ENCODE results near the gene ENTREP1.
"Not testable (repeated sequence)": the region's sequence is repeated elsewhere in the genome, so short reads cannot be mapped to it uniquely, and the experiment has no call there.

The ENTREP1 gene

DNA sequence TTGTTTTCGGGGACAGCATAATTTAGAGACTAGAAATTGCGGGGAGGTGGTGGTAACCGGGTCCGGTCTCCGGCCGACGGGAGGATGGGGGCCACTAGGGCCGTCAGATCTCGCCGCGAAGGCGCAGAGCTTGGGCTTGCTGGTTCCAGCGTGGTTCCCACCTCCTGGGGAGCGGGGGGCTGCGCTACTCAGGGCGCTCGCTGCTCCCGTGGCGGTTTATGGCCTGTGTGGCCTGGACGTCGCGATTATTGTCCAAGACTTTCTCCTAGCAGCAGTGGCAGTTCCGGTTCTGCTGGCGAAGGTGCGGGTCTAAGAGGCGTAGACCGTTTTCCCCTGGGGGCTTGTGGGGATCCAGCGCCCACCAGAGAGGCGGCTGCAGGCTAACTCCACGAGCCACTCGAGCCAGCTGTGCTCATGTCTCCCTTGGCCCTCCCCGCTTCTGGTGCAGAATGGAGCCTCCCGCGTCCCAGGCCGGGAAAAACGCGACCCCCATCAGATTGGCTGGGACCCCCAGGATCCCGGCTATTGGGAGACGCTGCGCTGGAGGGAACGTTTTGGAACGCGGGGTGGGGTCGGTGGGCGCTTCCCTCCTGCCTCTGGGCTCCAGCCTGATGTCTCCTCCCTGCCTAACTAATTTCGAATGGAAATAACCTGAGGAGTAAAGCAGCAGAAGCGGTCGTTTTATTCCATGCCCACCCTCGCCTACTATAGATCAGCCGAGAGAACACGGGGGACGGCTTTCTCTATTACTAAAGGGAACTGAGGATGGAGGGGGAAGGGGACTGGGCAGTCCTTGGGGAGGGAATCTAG lies 87.1 kb downstream of the ENTREP1 start:
- DNase-seq, result no peak

DNA sequence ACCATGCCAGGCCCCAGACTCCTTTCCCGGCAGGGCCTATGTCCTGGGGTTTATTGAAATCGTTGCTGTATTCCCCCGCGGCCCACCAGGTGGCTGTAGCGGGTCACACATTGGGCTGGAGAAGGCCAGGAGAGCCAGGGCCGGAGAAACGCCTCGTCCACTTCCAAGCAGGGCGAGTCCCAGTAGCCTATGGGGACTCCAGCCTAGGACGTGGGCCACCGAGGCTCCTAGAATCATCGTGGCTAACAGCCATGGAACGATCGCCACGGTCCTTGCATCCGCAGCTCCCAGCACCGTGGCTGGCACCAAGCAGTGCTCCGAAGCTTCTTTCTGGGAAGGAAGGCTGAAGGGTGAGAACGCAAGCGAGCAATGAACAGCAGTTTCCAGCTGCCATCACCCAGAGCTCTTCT lies 87.7 kb downstream of the ENTREP1 start:
- DNase-seq, result peak; percentile 53

DNA sequence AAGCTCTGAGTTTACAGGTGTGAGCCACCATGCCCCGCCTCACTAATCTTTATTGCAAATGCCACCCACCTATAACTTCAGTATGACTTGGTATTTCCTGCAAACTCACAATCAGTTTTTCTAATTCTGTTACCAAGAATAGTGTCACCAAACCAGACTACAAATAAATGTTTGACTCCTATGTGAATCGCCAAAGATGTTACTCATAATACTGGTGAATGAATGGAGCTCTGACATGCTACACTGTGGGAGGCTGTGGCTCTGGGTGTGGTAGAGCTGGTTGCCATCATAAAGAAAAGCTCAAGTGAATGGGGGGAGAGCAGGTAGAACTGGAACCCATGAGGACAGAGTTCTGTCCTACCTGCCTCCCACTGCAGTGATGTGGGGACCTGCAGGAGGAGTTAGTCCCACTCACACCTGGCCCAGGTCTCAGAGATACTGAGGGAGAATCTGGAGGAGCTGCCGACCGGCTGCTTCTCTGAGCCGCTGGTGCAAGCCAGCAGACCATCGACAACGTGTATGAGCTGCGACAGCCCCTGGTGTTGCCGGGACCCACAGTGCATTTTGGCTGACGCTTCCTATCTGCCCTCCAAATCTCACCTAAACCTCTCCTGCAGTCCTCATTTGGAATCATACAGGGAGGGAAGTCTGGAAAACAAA lies 95.7 kb downstream of the ENTREP1 start:
- no peak for DNase-seq

DNA sequence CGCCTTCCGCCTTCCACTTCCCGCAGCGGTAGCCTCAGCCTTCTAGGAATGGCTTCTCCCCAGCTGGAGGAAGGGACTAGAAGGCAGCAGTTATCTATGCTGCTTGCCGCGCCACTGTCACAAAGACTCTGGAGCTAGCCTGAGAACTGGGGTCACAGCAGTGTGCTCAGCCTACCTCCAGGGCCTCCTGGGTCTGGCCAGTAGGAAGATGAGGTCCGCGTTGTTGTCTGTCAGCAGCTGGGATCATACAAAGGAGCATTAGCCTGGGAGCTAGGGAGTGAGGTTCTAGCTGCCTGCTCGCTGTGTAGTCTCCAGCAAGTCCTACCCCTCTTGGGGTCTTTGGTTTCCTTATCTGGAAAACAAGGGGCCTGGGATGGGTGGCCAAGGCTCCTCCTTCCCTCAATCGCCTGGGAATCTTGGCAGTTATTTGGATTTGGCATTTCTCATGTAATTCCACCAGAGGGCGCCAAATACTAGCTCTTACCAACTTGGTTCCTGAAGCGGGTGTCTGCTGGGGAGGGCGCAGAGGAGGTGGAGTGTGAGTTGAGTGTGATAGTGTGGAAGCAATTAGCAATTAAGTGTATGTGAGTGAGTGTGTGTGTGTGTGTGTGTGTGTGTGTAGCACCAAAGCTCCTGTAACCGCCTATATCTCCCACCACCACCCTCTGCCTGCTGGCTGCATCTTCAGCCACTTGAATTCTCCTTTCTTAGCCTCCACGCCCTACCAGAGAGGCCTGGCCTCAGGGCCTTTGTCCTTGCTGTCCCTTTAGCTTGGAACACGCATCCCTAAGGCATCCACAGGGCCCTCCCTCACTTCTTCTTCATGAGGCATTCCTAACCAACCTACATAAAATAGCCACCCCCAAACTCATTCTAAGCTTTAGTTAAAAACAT lies 97.1 kb downstream of the ENTREP1 start:
- no peak for DNase-seq

DNA sequence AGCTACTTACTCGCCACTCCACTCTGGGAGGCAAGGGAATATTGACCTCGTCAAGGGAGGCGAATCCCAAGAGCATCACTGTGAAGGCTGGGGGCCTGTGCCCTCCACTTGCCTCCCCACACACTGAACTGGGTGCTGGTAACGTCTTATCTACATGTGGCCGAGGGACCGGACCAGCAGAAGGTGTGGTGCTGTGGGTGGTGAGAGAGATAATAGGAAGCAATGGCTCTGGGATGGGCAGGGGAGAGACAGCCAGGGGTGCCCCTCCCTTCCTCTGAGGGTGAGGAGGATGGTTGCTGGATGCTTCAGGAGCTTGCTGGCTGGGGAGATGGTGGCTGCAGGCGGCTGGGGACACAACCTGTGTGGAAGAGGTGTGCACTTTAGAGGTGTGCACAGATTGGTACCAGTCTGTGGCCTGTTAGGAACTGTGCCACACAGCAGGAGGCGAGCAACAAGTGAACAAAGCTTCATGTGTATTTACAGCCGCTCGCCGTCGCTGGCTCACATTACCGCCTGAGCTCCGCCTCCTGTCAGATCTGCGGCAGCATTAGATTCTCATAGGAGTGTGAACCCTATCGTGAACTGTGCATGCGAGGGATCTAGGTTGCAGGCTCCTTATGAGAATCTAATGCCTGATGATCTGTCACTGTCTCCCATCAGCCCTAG lies 100.3 kb downstream of the ENTREP1 start:
- no peak for DNase-seq

DNA sequence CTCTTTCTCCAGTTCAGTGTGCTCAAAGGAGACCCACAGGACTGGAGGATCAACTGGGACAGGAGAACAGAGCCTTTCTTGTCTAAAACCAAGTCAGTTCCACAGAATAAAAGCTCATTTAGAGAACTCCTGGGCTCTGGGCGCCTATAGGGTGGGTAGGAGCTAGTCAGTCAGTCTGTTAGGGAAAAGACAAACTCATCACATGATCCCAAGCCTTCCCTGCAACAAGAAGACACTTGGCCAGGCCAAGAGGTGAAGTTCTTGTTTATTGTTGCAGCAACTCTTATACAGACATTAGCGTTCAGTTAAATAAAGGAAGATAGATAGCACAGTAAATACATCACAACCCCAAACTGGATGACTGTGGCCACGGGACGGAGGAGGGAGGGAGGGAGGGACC lies 102.3 kb downstream of the ENTREP1 start:
- no peak for DNase-seq

DNA sequence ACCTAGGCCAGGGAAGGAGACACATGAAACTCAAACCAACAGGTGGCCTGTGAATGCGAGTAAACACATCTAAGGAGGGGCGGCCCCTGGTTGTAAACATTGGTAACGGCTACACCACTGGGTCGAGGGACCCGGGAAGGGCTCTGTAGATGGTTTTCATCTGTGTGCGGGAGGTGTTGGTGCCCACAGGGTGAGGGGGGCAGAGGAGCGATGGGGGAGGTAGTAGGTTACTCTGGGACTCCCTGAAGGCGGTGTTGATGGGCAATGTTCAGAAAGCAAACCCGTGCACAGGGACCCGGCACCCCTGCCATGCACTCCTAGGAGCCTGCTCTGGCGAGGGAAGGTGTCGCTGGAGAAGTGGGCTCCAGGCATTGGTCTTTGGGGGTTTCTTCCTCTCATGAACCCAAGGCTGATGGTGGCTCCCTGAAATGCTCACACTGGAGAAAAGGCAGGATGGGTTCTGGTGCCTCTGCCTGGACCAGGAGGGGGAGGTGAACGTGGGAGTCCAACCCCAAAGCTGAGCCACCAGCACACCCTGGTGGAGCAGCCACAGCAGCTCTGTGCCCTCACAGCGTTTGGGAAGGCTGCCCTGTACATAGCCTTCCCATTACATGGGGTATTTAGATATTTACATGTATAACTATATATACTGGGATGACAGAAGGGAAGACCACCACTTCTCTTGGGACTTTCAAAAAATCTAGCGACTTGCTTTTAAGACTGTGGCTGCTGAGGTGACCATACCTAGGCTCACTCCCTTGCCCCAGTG lies 103.2 kb downstream of the ENTREP1 start:
- DNase-seq, result no peak

DNA sequence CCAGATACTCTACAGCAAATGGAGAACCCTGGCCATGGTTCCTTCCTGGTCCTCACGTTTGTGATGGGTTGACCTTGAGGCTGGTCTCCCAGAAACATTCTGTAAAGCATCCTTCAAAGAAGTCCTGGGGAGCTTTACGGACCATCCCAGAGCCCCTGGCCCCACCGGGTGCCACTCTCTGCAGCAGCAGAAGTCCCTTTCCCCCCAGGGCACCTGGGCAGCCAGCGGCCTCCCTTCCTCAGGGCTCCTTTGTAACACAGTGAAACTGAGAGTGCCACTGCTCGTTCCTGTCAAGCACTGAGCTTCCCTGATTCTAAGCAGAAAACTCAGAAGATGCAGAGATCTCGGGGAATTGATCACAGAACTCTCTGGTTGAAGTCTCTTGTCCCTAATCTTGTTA lies 104.3 kb downstream of the ENTREP1 start:
- DNase-seq, result no peak

DNA sequence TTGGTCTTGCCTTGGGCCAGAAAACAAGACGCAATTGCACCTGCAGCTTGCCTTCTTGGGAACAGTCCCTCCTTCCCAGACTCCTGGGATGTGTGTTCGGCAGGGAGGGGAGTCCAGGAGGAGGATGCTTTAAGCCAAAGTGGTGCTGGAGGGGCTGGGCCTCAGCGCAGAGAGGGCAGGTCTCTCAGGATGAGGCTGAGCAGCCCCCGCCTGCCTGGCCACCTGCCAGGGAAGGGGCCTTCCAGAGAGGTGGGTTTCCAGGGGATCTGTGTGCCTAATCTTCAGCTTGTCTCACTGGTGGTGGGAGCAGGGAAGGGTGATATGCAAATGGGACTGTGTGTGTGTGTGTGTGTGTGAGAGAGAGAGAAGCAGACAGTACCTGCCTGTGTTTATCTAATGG lies 105.2 kb downstream of the ENTREP1 start:
- no peak for DNase-seq

DNA sequence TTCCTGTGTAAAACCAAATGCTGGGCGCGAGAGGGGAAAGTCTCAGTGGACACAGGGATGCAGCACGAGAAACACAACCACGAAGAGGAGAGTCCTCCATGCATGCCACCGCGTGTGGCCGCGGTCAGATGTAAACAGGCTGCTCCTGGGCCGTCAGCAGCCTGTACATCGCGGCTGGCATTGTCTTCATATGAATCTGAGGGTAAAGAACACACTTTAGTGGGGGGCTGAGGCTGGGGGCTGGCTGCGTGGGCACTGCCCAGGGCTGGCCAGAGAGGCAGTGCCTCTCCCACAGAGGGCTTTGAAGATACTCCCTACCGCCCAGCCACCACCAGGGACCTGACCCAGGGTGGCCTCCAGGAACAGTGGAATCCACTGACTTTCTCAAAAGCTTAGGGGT lies 106.2 kb downstream of the ENTREP1 start:
- DNase-seq, result no peak

DNA sequence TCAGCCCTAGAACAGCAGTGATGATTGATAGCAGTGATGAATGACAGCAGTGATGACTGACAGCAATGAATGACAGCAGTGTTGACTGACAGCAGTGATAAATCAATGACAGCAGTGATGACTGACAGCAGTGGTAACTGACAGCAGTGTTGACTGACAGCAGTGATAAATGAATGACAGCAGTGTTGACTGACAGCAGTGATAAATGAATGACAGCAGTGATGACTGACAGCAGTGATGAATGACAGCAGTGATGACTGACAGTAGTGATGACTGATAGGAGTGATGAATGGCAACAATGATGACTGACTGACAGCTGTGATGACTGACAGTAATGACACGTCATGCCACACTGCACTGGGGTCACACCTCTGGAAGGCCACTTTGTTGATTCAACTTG lies 106.8 kb downstream of the ENTREP1 start:
- DNase-seq, result no peak

DNA sequence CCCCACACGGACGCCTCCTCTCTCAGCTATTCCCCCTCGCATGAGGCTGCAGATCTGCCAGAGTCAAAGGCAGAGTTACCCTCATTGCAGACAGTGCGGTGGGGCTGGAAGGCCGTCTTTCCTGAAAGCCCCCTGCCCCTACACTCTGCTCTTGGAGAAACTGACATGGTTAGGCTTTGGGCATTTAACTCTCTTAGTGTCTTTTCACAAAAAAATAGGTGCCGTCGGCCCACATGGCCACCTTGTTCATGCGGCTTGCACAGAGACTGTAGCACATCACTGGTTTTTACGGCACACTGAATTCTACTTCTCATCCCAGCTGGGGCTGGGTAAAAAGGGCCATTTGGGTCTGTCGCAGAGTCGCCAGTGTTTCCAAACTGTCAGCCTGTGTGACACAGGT lies 107.6 kb downstream of the ENTREP1 start:
- no peak for DNase-seq

DNA sequence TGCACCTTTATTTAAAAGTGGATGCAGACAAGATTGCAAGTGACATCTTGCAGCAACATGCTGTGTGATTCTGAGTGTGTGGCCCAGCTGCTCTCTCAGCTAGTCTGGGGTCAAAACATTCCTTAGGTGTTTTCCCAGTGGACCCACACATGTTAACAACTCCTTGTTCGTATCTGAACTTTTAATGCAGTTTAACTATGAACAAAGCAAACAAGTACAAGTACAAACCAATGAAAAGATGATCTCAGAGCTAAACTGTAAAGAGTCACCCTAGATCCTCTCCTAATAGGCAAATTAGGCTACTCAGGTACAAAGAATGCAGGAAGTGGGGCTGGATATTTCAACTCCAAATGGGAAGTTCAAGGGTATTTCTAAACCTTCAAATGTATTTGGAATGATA lies 108.4 kb downstream of the ENTREP1 start:
- DNase-seq, result no peak

DNA sequence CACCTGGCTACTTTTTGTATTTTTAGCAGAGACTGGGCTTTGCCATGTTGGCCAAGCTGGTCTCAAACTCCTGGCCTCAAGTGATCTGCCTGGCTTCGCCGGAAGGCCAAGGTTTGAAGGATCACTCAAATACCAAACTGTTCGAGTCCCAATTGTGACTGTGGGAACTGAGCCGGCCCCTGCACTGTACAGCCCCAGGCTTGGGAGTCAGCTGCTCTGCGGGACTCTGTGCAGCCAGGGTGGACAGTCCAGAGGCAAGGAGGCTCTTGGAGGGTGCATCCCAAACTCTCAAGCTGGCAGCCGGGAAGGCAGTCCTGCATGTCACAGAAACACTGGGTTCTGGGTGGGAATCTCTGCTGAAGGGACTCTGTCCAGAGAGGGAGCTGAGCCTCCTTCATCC lies 109.0 kb downstream of the ENTREP1 start:
- no peak for DNase-seq

DNA sequence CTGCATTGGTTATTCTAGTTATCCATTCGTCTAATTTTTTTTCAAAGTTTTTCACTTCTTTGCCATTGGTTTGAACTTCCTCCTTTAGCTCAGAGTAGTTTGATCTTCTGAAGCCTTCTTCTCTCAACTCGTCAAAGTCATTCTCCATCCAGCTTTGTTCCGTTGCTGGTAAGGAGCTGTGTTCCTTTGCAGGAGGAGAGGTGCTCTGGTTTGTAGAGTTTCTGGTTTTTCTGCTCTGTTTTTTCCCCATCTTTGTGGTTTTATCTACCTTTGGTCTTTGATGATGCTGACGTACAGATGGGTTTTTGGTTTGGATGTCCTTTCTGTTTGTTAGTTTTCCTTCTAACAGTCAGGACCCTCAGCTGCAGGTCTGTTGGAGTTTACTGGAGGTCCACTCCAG lies 114.6 kb downstream of the ENTREP1 start:
- not testable (repeated sequence) for DNase-seq

DNA sequence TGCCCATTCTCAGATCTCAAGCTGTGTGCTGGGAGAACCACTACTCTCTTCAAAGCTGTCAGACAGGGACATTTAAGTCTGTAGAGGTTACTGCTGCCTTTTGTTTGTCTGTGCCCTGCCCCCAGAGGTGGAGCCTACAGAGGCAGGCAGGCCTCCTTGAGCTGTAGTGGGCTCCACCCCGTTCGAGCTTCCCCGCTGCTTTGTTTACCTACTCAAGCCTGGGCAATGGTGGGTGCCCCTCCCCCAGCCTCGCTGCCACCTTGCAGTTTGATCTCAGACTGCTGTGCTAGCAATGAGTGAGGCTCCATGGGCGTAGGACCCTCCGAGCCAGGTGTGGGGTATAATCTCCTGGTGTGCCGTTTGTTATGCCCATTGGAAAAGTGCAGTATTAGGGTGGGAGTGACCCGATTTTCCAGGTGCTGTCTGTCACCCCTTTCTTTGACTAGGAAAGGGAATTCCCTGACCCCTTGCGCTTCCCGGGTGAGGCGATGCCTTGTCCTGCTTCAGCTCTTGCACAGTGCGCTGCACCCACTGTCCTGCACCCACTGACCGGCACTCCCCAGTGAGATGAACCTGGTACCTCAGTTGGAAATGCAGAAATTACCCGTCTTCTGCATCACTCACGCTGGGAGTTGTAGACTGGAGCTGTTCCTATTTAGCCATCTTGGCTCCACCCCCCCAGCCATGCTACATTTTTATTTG lies 115.4 kb downstream of the ENTREP1 start:
- DNase-seq, result not testable (repeated sequence)

Data from SHP77 treated with DMSO at 0.1 percent for 48 hours (cell line).